H1 (cell line): ENCODE results near the gene SLC7A14. TPM values are rescaled to one million over a fixed set of nuclear protein-coding genes. Genes with fewer than 3 reads are reported as not detected.

Experiments
- CTCF ChIA-PET: fragments of 300-600 bp; sonication (Branson Sonifier 250); formaldehyde crosslinking; loops from one replicate; lab custom pipeline; 2021; ENCODE audit not compliant: partially characterized antibody; lab: Charles Lee
- POLR2A ChIA-PET: fragments of 300-600 bp; sonication (Branson Sonifier 250); formaldehyde crosslinking; loops from one replicate; lab custom pipeline; 2021; ENCODE audit warnings: inconsistent platforms; ENCODE audit not compliant: partially characterized antibody; lab: Charles Lee
- DNase-seq, 2 experiments: peaks; one replicate each; pipeline versions ENCODE4 v3.0.0 to v3.0.0-alpha.2; 2010 to 2022; ENCODE audit warnings: low spot score in 2 of 2, low read depth in 1 of 2, mixed read lengths in 1 of 2
- FAIRE-seq: peaks from 2 replicates; lab custom pipeline; 2011; peaks lifted over from hg19 to GRCh38; lab: Jason Lieb, UNC
- H2AFZ ChIP-seq: 2 replicates; pipeline ENCODE4 v1.8.1; 2012; ENCODE audit warnings: low read length, inconsistent platforms
- H2AK5ac ChIP-seq: 2 replicates; pipeline ENCODE4 v1.6.1; 2013; ENCODE audit warnings: low read depth, low read length
- H2BK120ac ChIP-seq: replicated peaks from 2 replicates; pipeline ENCODE3; 2013; ENCODE audit warnings: low read depth, low read length, inconsistent platforms
- H2BK12ac ChIP-seq: 2 replicates; pipeline ENCODE4 v1.6.1; 2013; ENCODE audit warnings: low read depth, low read length
- H2BK15ac ChIP-seq: 2 replicates; pipeline ENCODE4 v1.6.1; 2013; ENCODE audit warnings: low read length
- H2BK20ac ChIP-seq: 2 replicates; pipeline ENCODE4 v1.6.1; 2013; ENCODE audit warnings: low read length
- H2BK5ac ChIP-seq: 2 replicates; pipeline ENCODE4 v1.6.1; 2013; ENCODE audit warnings: low read depth, low read length
- H3K14ac ChIP-seq: 2 replicates; pipeline ENCODE4 v1.6.1; 2013; ENCODE audit warnings: inconsistent platforms; ENCODE audit not compliant: insufficient read length
- H3K18ac ChIP-seq: 2 replicates; pipeline ENCODE4 v1.6.1; 2013; ENCODE audit warnings: low read length; ENCODE audit errors: extremely low read depth
- H3K23ac ChIP-seq: 2 replicates; pipeline ENCODE4 v1.6.1; 2013; ENCODE audit warnings: inconsistent platforms; ENCODE audit not compliant: insufficient read length
- H3K23me2 ChIP-seq: 2 replicates; pipeline ENCODE4 v1.6.1; 2013; ENCODE audit warnings: low read depth, low read length
- H3K27ac ChIP-seq: 2 replicates; pipeline ENCODE4 v1.6.1; 2011; ENCODE audit warnings: low read depth, low read length, inconsistent platforms
- H3K27me3 ChIP-seq, 4 experiments: replicated peaks in 1 of 4; 1 replicate in 1 of 4; 2 replicates in 3 of 4; pipeline versions ENCODE4 v1.6.1 to v1.8.1; 2011 to 2013; ENCODE audit warnings: low read length in 3 of 4, mild to moderate bottlenecking in 3 of 4, inconsistent platforms in 2 of 4, mixed read lengths in 2 of 4, moderate library complexity in 1 of 4; ENCODE audit not compliant: control insufficient read depth in 3 of 4, insufficient read depth in 3 of 4; ENCODE audit errors: extremely low read depth in 1 of 4
- H3K36me3 ChIP-seq, 4 experiments: 2 replicates each; pipeline versions ENCODE4 v1.6.1 to v1.8.1; 2011 to 2013; ENCODE audit warnings: mild to moderate bottlenecking in 4 of 4, low read length in 3 of 4, moderate library complexity in 2 of 4, control low read depth in 1 of 4, inconsistent platforms in 1 of 4; ENCODE audit not compliant: insufficient read depth in 4 of 4, control insufficient read depth in 2 of 4
- H3K4ac ChIP-seq: replicated peaks from 2 replicates; pipeline ENCODE3; 2013; ENCODE audit warnings: low read length, low read depth, mixed read lengths, inconsistent platforms; ENCODE audit not compliant: insufficient read length
- H3K4me1 ChIP-seq, 4 experiments: replicated peaks in 1 of 4; 1 replicate in 1 of 4; 2 replicates in 3 of 4; pipeline versions ENCODE4 v1.6.1 to v1.8.1; 2011 to 2013; ENCODE audit warnings: low read length in 3 of 4, inconsistent platforms in 2 of 4, mixed read lengths in 1 of 4; ENCODE audit not compliant: insufficient read depth in 4 of 4, control insufficient read depth in 3 of 4
- H3K4me2 ChIP-seq, 2 experiments: 2 replicates each; pipeline versions ENCODE4 v1.6.1 to v1.8.1; 2011 to 2013; ENCODE audit warnings: low read depth in 2 of 2, low read length in 2 of 2, control low read depth in 1 of 2, inconsistent platforms in 1 of 2, mild to moderate bottlenecking in 1 of 2; ENCODE audit not compliant: insufficient read depth in 1 of 2
- H3K4me3 ChIP-seq, 4 experiments: fragments of 200-600, 300-600 bp in 1 of 4; sonication (generic), shearing (Covaris generic), sonication (Bioruptor Twin) in 1 of 4; 2 replicates each; pipeline versions ENCODE4 v1.5.1 to v1.8.1; 2011 to 2016; ENCODE audit warnings: low read length in 4 of 4, low read depth in 3 of 4, control low read depth in 2 of 4, inconsistent platforms in 2 of 4, mild to moderate bottlenecking in 2 of 4, mixed read lengths in 1 of 4, moderate library complexity in 1 of 4; ENCODE audit not compliant: insufficient read depth in 2 of 4; ENCODE audit errors: extremely low read depth in 1 of 4
- H3K56ac ChIP-seq: replicated peaks from 2 replicates; pipeline ENCODE3; 2013; ENCODE audit warnings: low read depth, mild to moderate bottlenecking, mixed read lengths, low read length, inconsistent platforms; ENCODE audit not compliant: insufficient read length
- H3K79me1 ChIP-seq: 2 replicates; pipeline ENCODE4 v1.6.1; 2013; ENCODE audit warnings: low read depth, low read length, control low read depth
- H3K79me2 ChIP-seq, 2 experiments: 2 replicates each; pipeline versions ENCODE4 v1.6.1 to v1.8.1; 2012 to 2013; ENCODE audit warnings: low read length in 2 of 2, mild to moderate bottlenecking in 2 of 2, inconsistent platforms in 1 of 2; ENCODE audit not compliant: insufficient read depth in 2 of 2, control insufficient read depth in 1 of 2
- H3K9ac ChIP-seq, 4 experiments: replicated peaks in 1 of 4; 1 replicate in 1 of 4; 2 replicates in 3 of 4; pipeline versions ENCODE4 v1.6.1 to v1.8.1; 2011 to 2013; ENCODE audit warnings: low read depth in 3 of 4, low read length in 3 of 4, control low read depth in 2 of 4, mild to moderate bottlenecking in 2 of 4, moderate library complexity in 2 of 4, inconsistent platforms in 1 of 4; ENCODE audit errors: extremely low read depth in 1 of 4
- H3K9me3 ChIP-seq, 2 experiments: 2 replicates each; pipeline versions ENCODE4 v1.6.1 to v1.8.1; 2012 to 2013; ENCODE audit warnings: mild to moderate bottlenecking in 2 of 2, moderate library complexity in 2 of 2, control low read depth in 1 of 2, inconsistent platforms in 1 of 2, low read depth in 1 of 2, low read length in 1 of 2, mixed read lengths in 1 of 2; ENCODE audit not compliant: insufficient read depth in 2 of 2
- H4K20me1 ChIP-seq, 2 experiments: replicated peaks in 1 of 2; 2 replicates each; pipeline versions ENCODE3 to v1.8.1; 2011 to 2013; ENCODE audit warnings: inconsistent platforms in 2 of 2, low read length in 2 of 2, mild to moderate bottlenecking in 1 of 2; ENCODE audit not compliant: insufficient read depth in 2 of 2, control insufficient read depth in 1 of 2
- H4K5ac ChIP-seq: 2 replicates; pipeline ENCODE4 v1.6.1; 2013; ENCODE audit warnings: low read length, low read depth, mixed read lengths, inconsistent platforms; ENCODE audit not compliant: insufficient read length
- H4K8ac ChIP-seq: 2 replicates; pipeline ENCODE4 v1.8.0; 2013; ENCODE audit warnings: mild to moderate bottlenecking, moderate library complexity, low read length, inconsistent platforms; ENCODE audit not compliant: insufficient read depth; ENCODE audit errors: extremely low read depth
- H4K91ac ChIP-seq: replicated peaks from 2 replicates; pipeline ENCODE3; 2013; ENCODE audit warnings: low read length, mixed read lengths, inconsistent platforms; ENCODE audit not compliant: insufficient read length
- CEBPB ChIP-seq: IDR thresholded peaks from 2 replicates; pipeline ENCODE4 v1.6.1; 2012; ENCODE audit warnings: low read depth, low read length
- CHD1 ChIP-seq: IDR thresholded peaks from 2 replicates; pipeline ENCODE4 v1.6.1; 2012; ENCODE audit warnings: low read depth, low read length, improper control_type of control experiment
- EGR1 ChIP-seq: IDR thresholded peaks from 2 replicates; pipeline ENCODE4 v1.6.1; 2011; ENCODE audit warnings: low read depth, low read length, borderline replicate concordance
- EZH2 ChIP-seq: fragments of 200-600 bp; sonication (generic); IDR thresholded peaks from 2 replicates; pipeline ENCODE4 v1.7.1; 2012; ENCODE audit warnings: low read depth, mild to moderate bottlenecking, moderate library complexity, low read length, inconsistent platforms; ENCODE audit not compliant: severe bottlenecking
- HDAC2 ChIP-seq, 2 experiments: fragments of 300-600 bp in 1 of 2; sonication (generic) in 1 of 2; IDR thresholded peaks; 2 replicates each; pipeline ENCODE4 v1.6.1; 2011 to 2012; ENCODE audit warnings: low read depth in 2 of 2, low read length in 2 of 2, mild to moderate bottlenecking in 2 of 2, moderate library complexity in 2 of 2, borderline replicate concordance in 1 of 2, inconsistent platforms in 1 of 2
- KDM4A ChIP-seq: IDR thresholded peaks from one replicate; pipeline ENCODE4 v1.7.1; 2012; ENCODE audit warnings: low read depth, mild to moderate bottlenecking, moderate library complexity, low read length, inconsistent platforms; ENCODE audit not compliant: severe bottlenecking
- MAFK ChIP-seq: IDR thresholded peaks from 2 replicates; pipeline ENCODE4 v1.6.1; 2012; ENCODE audit warnings: low read depth, mild to moderate bottlenecking, improper control_type of control experiment, low read length
- NANOG ChIP-seq: IDR thresholded peaks from 2 replicates; pipeline ENCODE4 v1.6.1; 2011; ENCODE audit warnings: low read length, low read depth, mild to moderate bottlenecking, inconsistent platforms; ENCODE audit not compliant: insufficient read depth, poor library complexity, severe bottlenecking
- NRF1 ChIP-seq: IDR thresholded peaks from 2 replicates; pipeline ENCODE4 v1.6.1; 2011; ENCODE audit warnings: mild to moderate bottlenecking, low read depth, low read length, improper control_type of control experiment
- RBBP5 ChIP-seq: IDR thresholded peaks from 2 replicates; pipeline ENCODE4 v1.7.1; 2012; ENCODE audit warnings: low read depth, mild to moderate bottlenecking, inconsistent platforms, low read length, moderate library complexity, borderline replicate concordance
- SIN3A ChIP-seq, 2 experiments: IDR thresholded peaks in 1 of 2; conservative IDR thresholded peaks in 1 of 2; 2 replicates each; pipeline ENCODE4 v1.6.1; 2011 to 2012; ENCODE audit warnings: low read length in 2 of 2, improper control_type of control experiment in 1 of 2, low read depth in 1 of 2, mild to moderate bottlenecking in 1 of 2
- SP4 ChIP-seq: IDR thresholded peaks from 2 replicates; pipeline ENCODE4 v1.6.1; 2012; ENCODE audit warnings: low read length, inconsistent platforms
- ZNF274 ChIP-seq: IDR thresholded peaks from 2 replicates; pipeline ENCODE4 v1.7.0; 2012; ENCODE audit warnings: low read length, borderline replicate concordance; ENCODE audit errors: extremely low read depth
- WGBS, 2 experiments: shearing (Covaris generic) in 1 of 2; methylation state at CpG; one replicate each; pipeline versions ENCODE4 v1.1.6 to v1.1.7; 2013 to 2015; ENCODE audit warnings: low lambda C conversion rate in 2 of 2, mixed read lengths in 2 of 2, inconsistent platforms in 1 of 2, low coverage in 1 of 2, missing lambda C conversion rate in 1 of 2; ENCODE audit not compliant: insufficient replicate concordance in 2 of 2, insufficient coverage in 1 of 2, insufficient read length in 1 of 2; ENCODE audit errors: extremely low coverage in 1 of 2, missing lambda C conversion rate in 1 of 2; 5-methylcytosine and 5-hydroxymethylcytosine counted together
- polyA plus RNA-seq, 7 experiments: library from polyadenylated mRNA; depleted of rRNA in 3 of 7; stranded (reverse) in 5 of 7; unstranded in 2 of 7; fragments of >200 nt in 5 of 7; fragments of 200-250 nt in 2 of 7; gene quantifications; 1 replicate in 5 of 7; 2 replicates in 1 of 7; 4 replicates in 1 of 7; pipeline versions ENCODE4 v1.2.1 to v1.2.3, GENCODE V29; 2011 to 2013; ENCODE audit warnings: missing spikeins in 2 of 7, mixed read lengths in 2 of 7
- total RNA-seq: library from RNA; stranded (reverse); fragmentation: NEBNext Ultra II Directional; extraction: Animal tissue kit (Norgen Biotek cat#: 25700); gene quantifications from 2 replicates; pipeline ENCODE4 v1.2.1, GENCODE V29; 2021

Gene SLC7A14
- total and polyA plus RNA-seq, 2 of the 8 experiments (the other 6 are each of a cell fraction or from before 2014, with no cell fraction given): 0.21 to 0.95 TPM

GRCh38 chr3:170465955-170466354 is 119.9 kb downstream of the SLC7A14 start:
- Histone ChIP-seq H3K79me1 (no peaks in the 10 kb centered on the region), H4K20me1 (no peaks in the 10 kb centered on the region), H2AFZ (no peak overlapping the region), H3K18ac (no peak overlapping the region), H3K27ac (no peak overlapping the region), H2BK5ac (no peak overlapping the region), H2BK20ac (no peak overlapping the region), H3K9ac (no peak overlapping the region), H3K23ac (no peak overlapping the region), H2BK15ac (no peak overlapping the region), H3K4ac (no peak overlapping the region), H3K79me2 (no peaks in the 10 kb centered on the region), H2BK120ac (no peak overlapping the region), H4K91ac (no peak overlapping the region), H3K27me3 (no peaks in the 10 kb centered on the region), H3K36me3 (no peaks in the 10 kb centered on the region), H3K23me2 (no peaks in the 10 kb centered on the region)
- CTCF ChIA-PET: interaction anchor here (0.9 to 2.0 kb wide), 5 partner anchors 10 to 346 kb away, joined by 3 to 12 read pairs (median 3); no protein-coding TSS in a partner anchor
- FAIRE-seq (no peak), DNase-seq (no peak)
- no peak for TF ChIP-seq HDAC2 (IDR thresholded peaks at IDR 0.05; ENCODE audit: borderline replicate concordance in 1 of 2, low read depth in 2 of 2, low read length in 2 of 2)
- TF ChIP-seq CHD1: no peak
- no peak for TF ChIP-seq KDM4A
- TF ChIP-seq MAFK: no peak
- no peak for TF ChIP-seq NANOG
- no peak for TF ChIP-seq ZNF274
- TF ChIP-seq CEBPB: no peak
- no peak for TF ChIP-seq EGR1
- TF ChIP-seq NRF1: no peak
- TF ChIP-seq RBBP5: no peak
- TF ChIP-seq SP4: no peak
- TF ChIP-seq EZH2: no peak
- no peak for TF ChIP-seq SIN3A (conservative IDR thresholded peaks at IDR 0.05 in 1 of 2, IDR thresholded peaks at IDR 0.05 in 1 of 2; ENCODE audit: low read depth in 1 of 2, low read length in 2 of 2)
- TF ChIP-seq, all 59 proteins: peak for 0
- Histone ChIP-seq H2AK5ac (no peak overlapping the region), H4K8ac (no peak overlapping the region), H3K14ac (no peak overlapping the region), H3K56ac (no peak overlapping the region), H3K4me1 (peaks cover 0 to 9% (median 0%) of the 10 kb centered on the region in 4 experiments; a peak in 1 of 7 replicates), H3K4me2 (no peak overlapping the region), H2BK12ac (no peak overlapping the region), H4K5ac (no peak overlapping the region), H3K4me3 (no peak overlapping the region), H3K9me3 (no peaks in the 10 kb centered on the region)
- POLR2A ChIA-PET: interaction anchor here (1.1 kb wide), 1 partner anchor 14 kb away, joined by 3 read pairs; no protein-coding TSS in a partner anchor
- WGBS, 2 experiments: 36% methylated on average over 3 of the region's 3 CpGs; no CpG with 5 or more reads in 1 of the 2 experiments
